IPS DF 4.7 (cell line): ENCODE measurements around the gene PNPLA7.

Experiments
- DNase-seq: peaks from one replicate; pipeline ENCODE4 v3.0.0-alpha.2; 2013; ENCODE audit warnings: low spot score; ENCODE audit errors: extremely low read depth

Gene PNPLA7

DNA sequence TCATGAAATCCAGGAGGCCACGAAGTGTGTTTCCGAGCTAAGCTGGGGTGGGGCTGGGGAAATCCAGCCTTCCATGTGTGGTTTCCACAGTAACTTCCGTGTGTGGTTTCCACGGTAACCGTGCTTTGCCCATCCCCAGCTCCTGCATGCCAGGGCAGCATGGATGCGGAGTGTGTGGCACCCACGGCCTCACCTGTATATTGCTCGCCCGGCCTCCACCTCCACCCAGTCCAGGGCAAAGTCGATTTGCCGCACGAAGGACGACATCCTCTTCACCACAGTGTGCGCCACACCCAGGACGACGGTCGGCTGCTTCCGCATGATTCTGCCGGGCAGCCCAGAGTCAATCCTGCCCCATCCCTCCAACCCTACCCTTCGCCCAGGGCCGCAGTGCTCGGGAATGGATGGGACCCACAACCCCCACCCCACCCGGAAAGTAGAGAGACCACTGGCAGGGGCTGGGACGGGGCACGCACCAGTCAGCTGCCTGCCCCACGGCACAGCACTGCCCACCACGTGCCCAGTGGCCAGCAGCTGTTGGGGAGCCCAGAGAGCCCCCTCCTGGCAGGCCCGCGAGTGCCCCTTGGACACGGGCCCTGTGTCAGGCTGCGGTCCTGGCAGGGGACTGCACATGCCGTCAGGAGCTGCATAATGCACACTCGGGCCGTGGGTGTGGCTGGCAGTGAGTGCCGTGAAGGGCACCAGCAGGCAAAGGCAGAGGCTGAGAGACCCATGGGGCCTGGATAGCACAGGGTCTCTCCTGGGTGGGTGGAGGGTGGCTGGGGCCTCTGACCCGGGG, 52.1 kb downstream of the PNPLA7 start:
- no peak for DNase-seq

DNA sequence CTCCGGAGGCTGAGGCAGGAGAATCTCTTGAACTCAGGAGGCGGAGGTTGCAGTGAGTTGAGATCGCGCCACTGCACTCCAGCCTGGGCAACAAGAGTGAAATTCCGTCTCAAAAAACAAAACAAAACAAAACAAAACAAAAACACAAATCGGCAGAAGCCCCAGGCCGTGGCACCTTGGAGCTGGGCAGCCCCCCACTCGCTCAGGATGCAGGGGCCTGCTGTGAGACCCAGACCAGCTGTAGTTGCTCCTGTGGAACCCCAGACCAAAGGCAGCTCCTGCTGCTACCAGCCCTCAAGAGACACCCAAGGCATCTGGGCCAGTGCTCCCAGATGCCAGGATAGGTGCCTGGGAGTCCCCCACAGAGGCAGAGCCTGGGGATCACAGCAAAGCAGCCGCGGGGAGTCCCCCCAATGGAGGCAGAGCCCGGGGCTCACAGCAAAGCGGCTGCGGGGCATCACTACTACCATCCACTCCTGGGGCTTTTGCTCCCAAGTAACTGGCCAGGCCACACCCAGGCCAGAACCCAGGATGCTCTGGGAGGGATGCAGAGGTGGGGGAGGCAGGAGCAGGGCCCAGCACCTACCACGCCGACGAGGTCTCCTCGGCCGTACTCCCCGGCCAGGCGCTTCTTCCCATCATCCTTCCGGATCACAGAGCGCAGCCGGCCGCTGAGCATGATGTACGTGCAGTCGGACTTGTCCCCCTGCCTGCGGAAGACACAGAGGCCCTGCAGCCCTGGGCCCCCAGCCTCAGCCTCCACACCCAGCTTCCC, 53.4 kb downstream of the PNPLA7 start:
- DNase-seq: no peak

DNA sequence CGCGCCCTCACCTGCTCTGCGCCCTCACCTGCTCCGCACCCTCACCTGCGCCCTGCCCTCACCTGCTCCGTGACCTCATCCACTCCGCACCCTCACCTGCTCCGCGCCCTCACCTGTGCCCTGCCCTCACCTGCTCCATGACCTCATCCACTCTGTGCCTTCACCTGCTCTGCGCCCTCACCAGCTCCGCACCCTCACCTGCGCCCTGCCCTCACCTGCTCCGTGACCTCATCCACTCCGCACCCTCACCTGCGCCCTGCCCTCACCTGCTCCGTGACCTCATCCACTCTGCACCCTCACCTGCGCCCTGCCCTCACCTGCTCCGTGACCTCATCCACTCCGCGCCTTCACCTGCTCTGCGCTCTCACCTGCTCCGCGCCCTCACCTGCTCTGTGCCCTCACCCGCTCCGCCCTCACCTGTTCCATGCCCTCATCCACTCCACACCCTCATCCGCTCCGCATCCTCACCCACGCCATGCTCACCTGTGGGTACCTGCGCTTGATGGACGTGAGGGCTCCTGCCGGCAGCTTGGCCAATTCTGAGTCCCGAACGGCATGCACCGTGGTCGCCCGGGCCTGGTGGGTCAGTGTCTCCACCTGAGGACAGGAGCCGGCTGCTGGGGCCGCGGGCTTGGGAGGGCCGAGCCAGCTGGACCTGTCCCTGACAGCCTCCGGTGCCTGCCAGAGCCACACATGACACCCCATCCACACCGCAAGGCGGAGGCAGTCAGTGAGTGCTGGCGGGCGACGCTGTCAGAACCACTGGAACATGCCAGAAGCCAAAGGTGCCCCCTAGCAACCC, 55.5 kb downstream of the PNPLA7 start:
- no peak for DNase-seq

DNA sequence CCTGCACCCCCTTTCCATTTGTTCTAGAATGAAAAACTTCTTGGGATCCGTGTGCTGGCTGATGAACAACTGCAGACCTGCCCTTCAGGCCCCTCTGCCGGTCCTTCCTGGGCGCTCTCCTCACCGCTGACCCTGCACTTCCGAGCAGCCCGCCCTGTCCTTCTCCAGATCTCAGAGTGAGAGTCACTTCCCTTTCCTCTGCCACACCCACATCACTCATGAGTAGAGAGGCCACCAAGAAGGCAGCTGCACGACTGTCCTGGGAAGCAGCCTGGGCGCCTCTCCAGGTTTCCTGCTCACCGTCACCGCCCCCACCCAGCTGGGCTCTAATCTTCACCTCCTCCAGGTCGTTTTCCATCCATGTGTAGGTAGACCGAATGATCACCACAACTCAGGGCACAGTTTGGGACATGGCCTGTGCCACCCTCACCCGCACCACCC, 56.1 kb downstream of the PNPLA7 start:
- DNase-seq: no peak

DNA sequence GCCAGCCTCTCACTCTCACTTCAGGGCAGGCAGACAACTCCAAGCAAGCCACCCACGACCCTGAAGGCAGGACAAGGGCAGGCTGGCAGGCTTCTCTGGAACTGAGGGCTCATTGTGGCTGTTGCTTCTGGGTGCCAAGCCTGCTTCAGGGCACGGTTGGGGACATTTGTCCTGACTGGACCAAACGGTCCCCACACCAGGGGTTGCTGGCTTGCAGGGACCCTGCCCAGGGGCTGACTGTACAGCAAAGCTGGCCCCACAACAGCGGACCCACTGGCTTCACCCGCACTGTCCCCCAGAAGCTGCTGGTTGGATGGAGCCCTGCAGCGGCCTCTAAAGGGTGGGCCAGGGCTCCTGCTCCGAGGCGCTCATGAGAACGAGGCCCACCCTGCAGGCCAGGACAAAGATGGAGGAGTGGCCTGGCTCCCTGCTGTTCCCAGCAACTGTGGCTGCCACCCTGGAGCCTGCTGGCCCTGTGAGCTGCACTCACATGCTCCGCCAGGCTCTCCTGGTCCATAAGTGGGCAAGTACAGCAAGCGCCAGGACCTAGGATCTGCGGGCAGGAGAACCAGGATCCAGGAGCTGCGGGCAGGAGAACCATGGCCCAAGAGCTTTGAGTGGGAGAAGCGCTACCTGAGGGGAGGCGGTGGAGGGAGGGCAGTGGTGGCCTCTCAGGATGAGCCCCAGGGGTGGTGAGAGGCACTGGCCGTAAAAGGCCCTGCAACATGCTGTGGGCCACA, 56.7 kb downstream of the PNPLA7 start:
- no peak for DNase-seq

DNA sequence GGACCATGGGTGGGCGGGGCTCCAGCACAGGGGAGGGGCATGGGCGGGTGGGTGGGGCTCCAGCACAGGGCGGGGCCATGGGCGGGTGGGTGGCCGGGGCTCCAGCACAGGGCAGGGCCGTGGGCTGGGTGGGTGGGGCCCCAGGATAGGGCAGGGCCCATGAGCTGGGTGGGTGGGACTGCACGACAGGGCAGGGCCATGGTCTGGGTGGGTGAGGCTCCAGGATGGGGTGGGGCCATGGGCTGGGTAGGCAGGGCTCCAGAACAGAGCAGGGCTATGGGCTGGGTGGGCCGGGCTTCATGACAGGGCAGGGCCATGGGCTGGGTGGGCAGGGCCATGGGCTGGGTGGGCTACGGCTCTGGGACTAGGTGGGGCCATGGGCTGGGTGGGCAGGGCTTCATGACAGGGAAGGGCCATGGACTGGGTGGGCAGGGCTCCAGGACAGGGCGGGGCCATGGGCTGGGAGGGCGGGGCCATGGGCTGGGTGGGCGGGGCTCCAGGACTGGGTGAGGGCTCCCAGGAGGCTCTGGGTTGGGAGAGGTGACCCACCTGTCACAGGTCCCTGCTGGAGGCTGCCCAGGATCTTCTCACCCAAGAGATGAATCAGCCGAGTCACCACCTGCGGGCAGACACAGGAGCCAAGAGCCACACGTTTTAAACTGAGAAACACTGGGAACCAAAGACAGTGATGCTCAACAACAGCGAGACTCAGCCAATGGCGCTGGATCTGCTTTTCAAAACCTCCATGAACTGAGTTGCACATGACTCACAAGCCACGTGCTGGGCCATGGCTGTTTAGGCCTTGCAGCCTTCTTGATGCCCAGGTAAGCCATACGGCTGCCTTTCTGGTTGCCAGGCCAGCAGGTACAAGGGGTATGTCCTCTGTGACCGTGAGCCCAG, 57.5 kb downstream of the PNPLA7 start:
- peak; percentile 19 for DNase-seq

DNA sequence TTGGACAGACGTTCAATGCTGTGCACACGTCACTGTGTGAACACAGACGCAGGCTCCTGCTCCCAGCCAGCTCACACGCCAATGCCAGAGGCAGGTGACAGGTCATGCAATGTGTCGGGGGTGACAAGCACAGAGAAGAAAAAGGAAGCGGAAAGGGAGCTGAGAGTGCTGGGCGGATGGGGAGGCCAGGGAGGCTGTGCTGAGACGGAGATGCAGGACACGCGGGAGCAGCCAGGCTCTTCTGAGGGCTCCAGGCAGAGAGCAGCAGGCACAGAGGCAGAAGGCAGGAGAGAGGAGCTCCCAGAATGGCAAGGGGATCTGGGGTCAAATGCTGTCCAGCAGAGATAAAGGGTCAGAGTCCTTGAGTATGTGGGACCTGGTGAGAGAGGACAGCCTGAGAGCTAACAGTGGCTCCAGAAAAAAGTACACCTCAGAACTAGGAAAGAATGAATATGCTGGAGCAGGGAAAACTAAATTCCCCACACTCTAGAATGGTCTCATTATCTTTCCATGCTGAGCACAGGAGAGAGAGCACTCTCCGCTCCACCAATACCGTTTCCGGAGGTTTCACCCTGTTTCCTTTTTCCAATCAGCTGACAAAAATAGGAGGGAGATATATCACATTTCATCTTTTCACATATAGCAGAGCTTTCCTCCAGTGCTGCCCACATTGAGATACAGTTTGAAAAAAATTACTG, 58.3 kb downstream of the PNPLA7 start:
- no peak for DNase-seq

DNA sequence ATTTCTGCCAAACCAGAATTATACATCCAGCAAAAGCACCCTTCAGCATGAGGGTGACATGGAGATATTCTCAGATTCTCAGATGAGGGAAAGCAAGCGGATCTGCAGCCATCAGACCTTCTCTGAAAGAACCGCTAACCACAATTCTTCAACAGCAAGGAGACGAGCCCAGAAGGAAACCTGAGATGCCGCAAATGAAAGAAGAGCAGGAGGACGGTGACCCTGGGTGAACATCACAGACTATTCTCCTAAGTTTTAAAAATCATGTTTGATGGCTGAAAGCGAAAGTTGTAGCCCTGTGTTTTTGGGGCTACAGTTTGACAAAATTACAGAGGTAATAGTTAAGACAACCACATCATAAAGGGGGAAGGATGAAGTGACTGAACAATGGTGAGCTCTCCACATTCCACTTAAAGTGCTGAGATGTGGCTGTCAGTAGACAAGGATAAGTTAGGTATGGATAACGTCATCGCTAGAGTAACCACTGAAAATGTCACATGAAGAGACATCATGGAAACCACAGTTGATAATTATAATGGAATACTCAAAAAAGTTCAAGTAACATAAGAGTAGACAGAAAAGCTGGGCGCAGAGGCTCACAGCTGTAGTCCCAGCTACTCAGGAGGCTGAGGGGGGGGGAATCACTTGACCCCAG, 59.5 kb downstream of the PNPLA7 start:
- no peak for DNase-seq

DNA sequence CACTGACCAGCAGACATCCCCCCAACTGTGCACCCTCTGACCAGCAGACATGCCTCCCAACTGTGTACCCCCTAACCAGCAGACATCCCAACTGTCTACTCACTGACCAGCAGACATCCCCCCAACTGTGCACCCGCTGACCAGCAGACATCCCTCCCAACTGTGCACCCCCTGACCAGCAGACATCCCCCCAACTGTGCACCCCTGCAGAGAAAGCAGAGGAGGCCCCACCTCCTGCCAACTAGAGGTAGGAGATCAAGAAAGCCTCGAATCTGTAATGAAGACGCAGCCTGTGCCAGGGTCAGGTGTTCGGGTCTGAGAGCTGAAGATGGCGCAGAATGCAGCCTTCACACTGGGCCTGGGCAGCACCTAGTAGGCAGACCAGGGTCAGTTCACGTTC, 61.3 kb downstream of the PNPLA7 start:
- DNase-seq: no peak

DNA sequence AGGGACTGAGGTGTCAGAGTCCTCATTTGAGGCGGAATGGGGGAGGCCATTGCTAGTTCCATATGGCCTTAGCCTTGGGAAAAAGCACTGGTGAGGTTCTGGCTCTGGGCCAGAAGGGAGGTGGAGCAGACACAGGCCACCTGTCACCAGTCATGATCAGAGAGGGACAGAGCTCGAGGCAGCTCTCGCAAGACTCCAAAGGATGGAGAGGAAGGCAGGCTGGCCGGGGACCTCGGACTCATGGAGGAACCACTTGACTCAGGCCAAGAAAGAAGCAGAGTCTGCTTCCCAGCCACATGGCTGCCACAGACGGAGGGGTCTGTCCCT, 61.9 kb downstream of the PNPLA7 start:
- no peak for DNase-seq

DNA sequence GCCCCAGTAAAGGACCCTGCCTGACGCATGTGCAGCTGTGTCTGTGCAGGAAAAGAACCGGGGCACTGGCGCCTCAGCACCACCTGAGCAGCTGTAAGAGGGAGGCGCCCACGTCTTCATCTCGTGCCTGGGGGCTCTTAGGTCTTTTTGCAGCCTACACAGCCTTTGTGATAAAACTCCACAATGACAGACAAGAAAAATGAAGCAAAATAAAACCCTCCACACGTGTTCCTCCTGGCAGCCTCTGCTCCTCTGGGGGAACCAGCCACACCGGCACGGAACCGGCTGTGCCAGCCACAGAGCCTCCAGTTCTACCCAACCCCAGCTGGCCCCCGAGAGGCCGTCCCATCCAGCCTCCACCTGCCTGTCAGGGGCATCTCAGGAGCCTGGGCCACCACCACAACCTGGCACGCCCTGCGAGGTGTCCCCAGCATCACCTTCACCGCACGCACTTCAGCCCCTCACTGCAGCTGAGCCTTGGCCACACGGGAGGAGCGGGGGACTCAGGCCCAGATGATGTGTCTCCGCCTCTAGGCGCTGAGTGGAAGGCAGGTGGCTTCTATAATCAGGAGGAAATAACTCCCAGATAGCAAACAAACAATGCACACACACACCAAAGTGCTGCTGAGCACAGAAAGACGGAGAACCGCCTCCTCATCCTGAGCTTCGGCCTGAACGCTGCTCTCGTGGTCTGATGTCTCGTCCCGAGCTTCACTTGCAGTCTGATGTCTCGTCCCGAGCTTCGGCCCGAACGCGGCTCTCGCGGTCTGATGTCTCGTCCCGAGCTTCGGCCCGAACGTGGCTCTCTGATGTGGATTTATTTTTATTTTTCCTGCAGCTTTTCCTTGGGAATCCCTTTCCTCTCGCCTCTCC, 62.5 kb downstream of the PNPLA7 start:
- no peak for DNase-seq

DNA sequence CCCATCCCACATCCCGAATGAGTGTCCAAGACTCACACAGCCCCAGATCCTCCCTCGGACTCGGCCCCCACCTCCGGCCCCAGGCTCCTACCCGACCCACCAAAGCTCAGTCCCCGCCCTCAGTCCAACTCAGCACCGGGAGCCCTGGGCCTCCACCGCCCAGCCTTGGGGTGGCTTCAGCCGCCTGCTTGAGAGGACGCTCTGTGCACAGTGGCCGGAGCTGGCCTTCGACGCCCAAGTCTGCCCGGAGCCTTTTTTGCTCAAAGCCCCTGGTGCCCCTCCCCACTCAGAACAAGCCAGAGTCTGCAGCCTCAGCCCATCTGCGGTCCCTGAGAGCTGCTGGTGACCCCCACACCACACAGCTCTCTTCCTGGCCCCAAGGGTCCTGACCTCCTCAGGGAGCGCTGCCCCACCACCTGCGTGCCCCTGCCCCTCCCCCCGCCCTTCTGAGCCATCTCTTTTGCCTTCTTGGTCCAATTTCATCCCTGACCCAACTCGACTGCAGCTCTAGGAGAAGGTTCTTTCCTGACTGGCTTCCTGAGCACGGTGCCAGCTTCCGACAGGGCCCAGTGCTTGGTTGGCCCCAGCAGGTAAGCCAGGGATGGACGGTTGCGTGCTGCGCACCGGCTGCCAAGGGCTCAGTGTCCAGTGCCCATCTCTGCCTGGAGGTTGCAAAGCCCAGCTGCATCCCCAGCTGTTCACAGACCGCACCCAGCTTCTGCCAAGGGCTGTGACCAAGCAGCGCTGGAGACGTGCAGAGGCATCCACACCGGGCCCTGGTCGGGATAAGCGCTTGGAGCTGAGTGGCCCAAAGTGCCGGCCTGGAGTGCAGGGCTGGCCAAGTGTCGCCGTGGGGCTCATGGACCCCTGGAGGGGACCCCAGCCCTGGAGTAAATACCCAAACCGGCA, 63.4 kb downstream of the PNPLA7 start:
- no peak for DNase-seq

DNA sequence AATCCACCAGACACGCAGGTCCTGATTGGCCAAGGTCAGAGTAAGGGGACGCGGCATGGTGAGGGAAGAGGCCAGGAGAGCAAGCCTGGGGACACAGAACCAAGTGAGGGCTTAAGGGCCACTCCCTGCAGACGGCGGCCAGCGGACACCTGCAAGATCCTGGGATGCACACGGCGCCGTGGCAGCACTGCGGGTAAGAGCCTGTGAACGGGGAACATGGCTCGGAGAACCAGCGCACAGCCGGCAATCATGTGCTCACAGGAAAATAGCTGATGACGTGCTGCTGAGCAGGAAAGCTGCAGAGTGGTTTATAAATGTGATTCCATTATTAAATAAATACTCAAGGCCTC, 64.1 kb downstream of the PNPLA7 start:
- DNase-seq: no peak

DNA sequence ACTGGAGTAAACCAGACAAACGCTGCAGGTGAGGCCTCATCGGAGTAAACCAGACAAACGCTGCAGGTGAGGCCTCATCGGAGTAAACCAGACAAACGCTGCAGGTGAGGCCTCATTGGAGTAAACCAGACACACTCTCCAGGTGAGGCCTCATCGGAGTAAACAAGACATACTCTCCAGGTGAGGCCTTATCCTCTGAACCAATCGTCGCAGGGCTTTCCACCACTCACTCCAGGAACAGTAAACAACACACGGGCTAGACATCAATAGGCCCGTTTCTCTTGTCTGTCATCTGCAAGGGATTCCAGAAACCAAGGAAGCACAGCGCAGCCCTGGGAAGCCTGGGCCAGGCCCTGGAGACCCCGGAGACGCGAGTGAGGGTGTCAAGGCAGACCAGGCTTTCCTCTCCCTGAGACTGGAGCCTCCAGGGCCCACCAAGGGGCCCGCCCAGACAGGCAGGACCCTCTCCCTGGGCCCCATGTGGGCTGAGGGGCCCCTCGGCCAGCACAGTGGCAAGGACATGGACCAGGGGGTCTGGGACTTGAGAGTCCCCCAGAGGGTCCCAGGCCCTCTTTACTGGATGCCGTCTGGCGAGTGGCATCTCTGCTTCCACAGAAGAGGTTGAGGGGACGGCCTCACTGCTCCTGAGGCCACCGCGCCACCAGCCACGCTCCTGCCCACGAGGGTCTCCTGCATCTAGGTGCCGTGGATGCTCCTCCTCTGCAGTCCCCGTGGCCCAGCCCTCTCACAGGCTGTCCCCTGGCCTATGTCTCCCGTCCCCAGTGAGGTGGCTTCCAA, 64.7 kb downstream of the PNPLA7 start:
- DNase-seq: no peak

DNA sequence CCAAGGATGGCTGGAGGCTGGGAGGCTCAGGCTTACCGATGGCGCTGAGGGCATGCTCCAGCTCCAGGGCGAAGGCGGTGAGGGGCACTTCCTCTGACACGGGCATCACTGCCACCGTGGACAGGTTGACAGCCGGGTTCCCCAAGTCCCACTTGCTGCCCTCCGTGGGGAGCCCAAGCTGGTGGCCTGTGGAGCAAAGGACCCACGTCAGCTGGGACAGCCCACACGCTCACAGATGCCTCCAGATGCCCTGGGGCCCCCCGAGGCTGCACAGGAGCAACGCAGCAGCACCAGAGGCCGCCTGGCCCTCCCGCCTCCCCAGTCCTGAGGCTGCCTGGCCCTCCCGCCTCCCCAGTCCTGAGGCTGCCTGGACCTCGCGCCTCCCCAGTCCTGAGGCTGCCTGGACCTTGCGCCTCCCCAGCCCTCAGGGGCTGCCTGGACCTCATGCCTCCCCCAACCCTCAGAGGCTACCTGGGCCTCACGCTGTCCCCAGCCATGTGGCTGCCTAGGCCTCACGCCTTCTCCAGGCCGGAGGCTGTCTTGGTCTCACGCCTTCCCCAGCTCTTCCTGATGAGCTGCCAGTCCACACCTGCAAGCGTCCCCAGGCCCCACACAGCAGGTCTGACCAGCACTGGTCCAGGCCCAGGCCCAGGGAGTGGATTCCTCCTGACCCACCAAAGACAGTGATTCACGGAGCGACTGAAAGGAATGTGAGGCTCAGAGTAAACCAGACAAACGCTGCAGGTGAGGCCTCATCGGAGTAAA, 65.5 kb downstream of the PNPLA7 start:
- no peak for DNase-seq
